H1 (cell line): ENCODE results near the gene DPM3.

Source experiments
- CBX8 ChIP-seq: fragments of 300-800, 300-1000 bp; sonication (generic); IDR thresholded peaks from 2 replicates; pipeline ENCODE4 v1.7.1; 2016; ENCODE audit warnings: low read depth, low read length, borderline replicate concordance
- CTBP2 ChIP-seq: IDR thresholded peaks from 2 replicates; pipeline ENCODE4 v1.7.0; 2011; ENCODE audit warnings: borderline replicate concordance, mild to moderate bottlenecking, moderate library complexity, mixed read lengths, low read length; ENCODE audit not compliant: insufficient read depth, insufficient read length
- EZH2 ChIP-seq: fragments of 200-600 bp; sonication (generic); IDR thresholded peaks from 2 replicates; pipeline ENCODE4 v1.7.1; 2012; ENCODE audit warnings: low read depth, mild to moderate bottlenecking, moderate library complexity, low read length, inconsistent platforms; ENCODE audit not compliant: severe bottlenecking
- PHF8 ChIP-seq: fragments of 200-600 bp; sonication (generic); conservative IDR thresholded peaks from 2 replicates; pipeline ENCODE4 v1.7.1; 2012; ENCODE audit warnings: low read depth, mild to moderate bottlenecking, inconsistent platforms, low read length, moderate library complexity
- POLR2A ChIP-seq, 2 experiments: IDR thresholded peaks; 1 replicate in 1 of 2; 2 replicates in 1 of 2; pipeline ENCODE4 v1.6.1; 2011; ENCODE audit warnings: low read depth in 2 of 2, low read length in 2 of 2, mild to moderate bottlenecking in 2 of 2; ENCODE audit errors: control extremely low read depth in 1 of 2
- POLR2AphosphoS5 ChIP-seq: IDR thresholded peaks from 2 replicates; pipeline ENCODE4 v1.6.1; 2011; ENCODE audit warnings: low read depth, low read length
- RNF2 ChIP-seq: fragments of 200-900, 300-1000 bp; sonication (generic); IDR thresholded peaks from 2 replicates; pipeline ENCODE4 v1.7.1; 2016; ENCODE audit warnings: borderline replicate concordance, low read depth, mild to moderate bottlenecking, antibody characterized with exemption, low read length; ENCODE audit not compliant: poor library complexity, severe bottlenecking; ENCODE audit errors: missing control alignments
- YY1 ChIP-seq: IDR thresholded peaks from 2 replicates; pipeline ENCODE4 v1.6.1; 2011; ENCODE audit warnings: low read depth, mild to moderate bottlenecking, low read length
- TF ChIP-seq, protein P1 (sequence below), 3 experiments: IDR thresholded peaks; 1 replicate in 2 of 3; 2 replicates in 1 of 3; pipeline versions ENCODE4 v1.5.1 to v1.6.1; 2011; ENCODE audit warnings: low read length in 3 of 3, mild to moderate bottlenecking in 3 of 3, inconsistent platforms in 2 of 3, low read depth in 1 of 3, moderate library complexity in 1 of 3; ENCODE audit not compliant: insufficient read depth in 1 of 3; ENCODE audit errors: control extremely low read depth in 1 of 3

DNA sequence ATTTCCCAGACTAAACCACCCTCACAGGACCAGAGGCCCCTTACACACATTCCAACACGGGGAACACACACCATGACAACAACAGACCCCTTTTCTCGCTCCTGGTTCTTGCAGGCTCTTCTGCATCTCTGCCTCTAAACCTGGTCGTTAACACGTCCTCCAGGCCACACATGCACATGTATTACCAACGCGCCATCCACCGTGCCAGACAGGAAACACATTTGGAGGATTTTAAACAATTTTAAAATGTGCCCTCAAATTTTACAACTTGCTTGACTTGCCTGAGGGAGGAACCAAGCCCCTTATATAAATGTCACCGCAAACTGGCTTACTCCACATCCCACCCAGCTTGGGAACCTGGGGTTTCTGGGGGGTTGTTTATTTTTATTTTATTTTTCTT is 29.5 kb downstream of the DPM3 start:
- TF ChIP-seq, protein P1, sequence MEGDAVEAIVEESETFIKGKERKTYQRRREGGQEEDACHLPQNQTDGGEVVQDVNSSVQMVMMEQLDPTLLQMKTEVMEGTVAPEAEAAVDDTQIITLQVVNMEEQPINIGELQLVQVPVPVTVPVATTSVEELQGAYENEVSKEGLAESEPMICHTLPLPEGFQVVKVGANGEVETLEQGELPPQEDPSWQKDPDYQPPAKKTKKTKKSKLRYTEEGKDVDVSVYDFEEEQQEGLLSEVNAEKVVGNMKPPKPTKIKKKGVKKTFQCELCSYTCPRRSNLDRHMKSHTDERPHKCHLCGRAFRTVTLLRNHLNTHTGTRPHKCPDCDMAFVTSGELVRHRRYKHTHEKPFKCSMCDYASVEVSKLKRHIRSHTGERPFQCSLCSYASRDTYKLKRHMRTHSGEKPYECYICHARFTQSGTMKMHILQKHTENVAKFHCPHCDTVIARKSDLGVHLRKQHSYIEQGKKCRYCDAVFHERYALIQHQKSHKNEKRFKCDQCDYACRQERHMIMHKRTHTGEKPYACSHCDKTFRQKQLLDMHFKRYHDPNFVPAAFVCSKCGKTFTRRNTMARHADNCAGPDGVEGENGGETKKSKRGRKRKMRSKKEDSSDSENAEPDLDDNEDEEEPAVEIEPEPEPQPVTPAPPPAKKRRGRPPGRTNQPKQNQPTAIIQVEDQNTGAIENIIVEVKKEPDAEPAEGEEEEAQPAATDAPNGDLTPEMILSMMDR (IDR thresholded peaks at IDR 0.05; ENCODE audit: control extremely low read depth in 1 of 3, insufficient read depth in 1 of 3, low read depth in 1 of 3, low read length in 3 of 3): no peak
- TF ChIP-seq POLR2AphosphoS5 (no peak), PHF8 (no peak), YY1 (no peak), POLR2A (IDR thresholded peaks at IDR 0.05; ENCODE audit: control extremely low read depth in 1 of 2, low read depth in 2 of 2, low read length in 2 of 2) (no peak), EZH2 (no peak), CTBP2 (no peak), CBX8 (no peak), RNF2 (no peak)
